Pancreas (tissue), 10 donors: ENCODE results near the gene TMEM151B. TPM values are rescaled to one million over a fixed set of nuclear protein-coding genes. Genes with fewer than 3 reads are reported as not detected.
A peak's percentile ranks its signal among the peaks of the same experiment; 100 is the strongest.
"Not testable (repeated sequence)": the region's sequence is repeated elsewhere in the genome, so short reads cannot be mapped to it uniquely, and the experiment has no call there.

Experiments
- ATAC-seq, 4 donors: fragments of 200-7000 bp; cut with Tn5 transposase; one replicate each; pipeline versions ENCODE4 v1.8.0 to v1.9.1; 2020; ENCODE audit warnings: mild to moderate bottlenecking in 4 of 4, moderate library complexity in 4 of 4
- DNase-seq, 6 donors: peaks; one replicate each; pipeline ENCODE4 v3.0.0-alpha.2; 2020
- FAIRE-seq: peaks from 2 replicates; lab custom pipeline; 2012; peaks lifted over from hg19 to GRCh38; lab: Jason Lieb, UNC
- H3K27ac ChIP-seq, 4 donors: fragments of 200-600 bp; sonication (generic); 1 replicate in 3 of 4; 2 replicates in 1 of 4; pipeline versions ENCODE4 v1.5.0 to v1.8.0; 2020
- H3K27me3 ChIP-seq, 4 donors: fragments of 200-600 bp; one replicate each; pipeline ENCODE4 v1.8.0; 2021
- H3K36me3 ChIP-seq, 3 donors: fragments of 200-600 bp; sonication (generic) in 1 of 3; one replicate each; pipeline versions ENCODE4 v1.5.0 to v1.8.0; 2020 to 2021
- H3K4me1 ChIP-seq, 3 donors: fragments of 200-600 bp; one replicate each; pipeline ENCODE4 v1.8.0; 2021
- H3K4me3 ChIP-seq, 4 donors: fragments of 200-600 bp; sonication (generic) in 2 of 4; one replicate each; pipeline versions ENCODE4 v1.5.0 to v1.8.0; 2020 to 2021
- H3K9me3 ChIP-seq, 4 donors: fragments of 200-600 bp; one replicate each; pipeline ENCODE4 v1.8.0; 2021
- CTCF ChIP-seq, 4 donors: fragments of 200-600 bp; sonication (generic) in 3 of 4; IDR thresholded peaks; one replicate each; pipeline versions ENCODE4 v1.5.0 to v1.8.0; 2021; ENCODE audit warnings: antibody characterized with exemption in 4 of 4
- WGBS, 2 donors: extraction: QIAGEN DNeasy Blood & Tissue Kit; methylation state at CpG; one replicate each; pipeline ENCODE4 v1.1.7; 2013; 5-methylcytosine and 5-hydroxymethylcytosine counted together
- intact Hi-C, 3 donors: fragments of 100-400 bp; cut with DNase I; formaldehyde crosslinking; loops; one replicate each; pipeline versions ENCODE4 v1.11.1 to v1.14.2; 2022
- polyA plus RNA-seq, 2 donors: library from polyadenylated mRNA; stranded (reverse); fragments of 200-250 nt; gene quantifications; one replicate each; pipeline ENCODE4 v1.2.3, GENCODE V29; 2013
- total RNA-seq, 6 donors: library from RNA; stranded (reverse); fragmentation: NEBNext Ultra II Directional in 4 of 6; extraction: Animal tissue kit (Norgen Biotek cat#: 25700) in 4 of 6; gene quantifications; one replicate each; pipeline versions ENCODE4 v1.2.1 to v1.2.4, GENCODE V29; 2021 to 2023
- donor health status: healthy with polysubstance abuse.
- donor health status: DM: no; HTN: no; CAD: no; lungs with moderate emphysema.
- donor health status: DM: no; HTN: no; CAD: no.
- donor health status: control.
- donor health status: control.
- donor health status: Bipolar disorder and iron deficiency.
- donor health status: DM: yes; HTN: yes; CAD: no.
- donor health status: DM: no; HTN: no; CAD: no.
- donor health status: DM: no; HTN: no; CAD: no.
- donor health status: DM: yes; HTN: yes; CAD: no.

TMEM151B gene
- total and polyA plus RNA-seq, 8 donors: 0.06 to 0.65 (median 0.12) TPM; not detected in 2

GRCh38 chr6:44228433-44228832, 41.8 kb upstream of the TMEM151B start:
- DNase-seq (no peak), ATAC-seq (no peak), FAIRE-seq (no peak)
- 80 to 83% methylated on average over 7 of the region's 7 CpGs for WGBS, 2 donors
- Histone ChIP-seq H3K9me3 (no peaks in the 10 kb centered on the region), H3K4me3 (no peak overlapping the region), H3K36me3 (peaks cover 0 to 36% (median 5%) of the 10 kb centered on the region in 3 donors), H3K27me3 (no peaks in the 10 kb centered on the region), H3K4me1 (peaks cover 20 to 33% (median 25%) of the 10 kb centered on the region in 3 donors), H3K27ac (no peak overlapping the region)
- intact Hi-C loops: no loop called here
- no peak for TF ChIP-seq CTCF (IDR thresholded peaks at IDR 0.05)

- FAIRE-seq (no peak), DNase-seq (no peak), ATAC-seq (no peak)
- no peak overlapping the region for H3K4me3 ChIP-seq
- H3K9me3 ChIP-seq: no peaks in the 10 kb centered on the region
- peaks cover 20 to 32% (median 29%) of the 10 kb centered on the region in 3 donors for H3K4me1 ChIP-seq
- intact Hi-C loops: no loop called here
- H3K27ac ChIP-seq: no peak overlapping the region
- 65 to 74% methylated on average over 5 of the region's 5 CpGs for WGBS, 2 donors
- TF ChIP-seq CTCF (IDR thresholded peaks at IDR 0.05): no peak
- H3K36me3 ChIP-seq: peaks cover 0 to 36% (median 5%) of the 10 kb centered on the region in 3 donors
- H3K27me3 ChIP-seq: no peaks in the 10 kb centered on the region
Observed at GRCh38 chr6:44228836-44229235, 41.4 kb upstream of the TMEM151B start.

- peaks cover 13 to 31% (median 26%) of the 10 kb centered on the region in 3 donors for H3K4me1 ChIP-seq
- H3K4me3 ChIP-seq: no peak overlapping the region
- TF ChIP-seq CTCF (IDR thresholded peaks at IDR 0.05): no peak
- H3K27ac ChIP-seq: no peak overlapping the region
- DNase-seq: no peak
- no peak for FAIRE-seq
- H3K27me3 ChIP-seq: no peaks in the 10 kb centered on the region
- no peaks in the 10 kb centered on the region for H3K9me3 ChIP-seq
- peaks cover 0 to 36% (median 5%) of the 10 kb centered on the region in 3 donors for H3K36me3 ChIP-seq
- peak in 2 of 4 donors; percentile 4 to 15 for ATAC-seq
- intact Hi-C loops: loop anchor here in 1 of 3 donors (5.0 kb wide), 1 partner anchor 57 kb away; no protein-coding TSS in a partner anchor
- 62 to 63% methylated on average over 11 of the region's 11 CpGs for WGBS, 2 donors
Observed at GRCh38 chr6:44229376-44230033, 40.7 kb upstream of the TMEM151B start.

- ATAC-seq (no peak), FAIRE-seq (no peak), DNase-seq (no peak)
- Histone ChIP-seq H3K4me3 (no peak overlapping the region), H3K9me3 (no peaks in the 10 kb centered on the region), H3K27me3 (no peaks in the 10 kb centered on the region), H3K27ac (no peak overlapping the region), H3K36me3 (peaks cover 0 to 36% (median 5%) of the 10 kb centered on the region in 3 donors), H3K4me1 (peaks cover 11 to 26% (median 24%) of the 10 kb centered on the region in 3 donors)
- 85 to 90% methylated on average over 10 of the region's 10 CpGs for WGBS, 2 donors
- intact Hi-C loops: loop anchor here in 1 of 3 donors (5.0 kb wide), 1 partner anchor 58 kb away; no protein-coding TSS in a partner anchor
- no peak for TF ChIP-seq CTCF (IDR thresholded peaks at IDR 0.05)
Observed at GRCh38 chr6:44230034-44230675, 40.1 kb upstream of the TMEM151B start.

- H3K27me3 ChIP-seq, H3K4me3 ChIP-seq, ATAC-seq, H3K27ac ChIP-seq, H3K9me3 ChIP-seq, FAIRE-seq: not testable (repeated sequence)
- Histone ChIP-seq H3K36me3 (peaks cover 0 to 36% (median 5%) of the 10 kb centered on the region in 3 donors), H3K4me1 (peaks cover 6 to 19% (median 12%) of the 10 kb centered on the region in 3 donors)
- peak in 1 of 6 donors; percentile 17 for DNase-seq
- intact Hi-C loops: loop anchor here in 1 of 3 donors (5.0 kb wide), 1 partner anchor 59 kb away; no protein-coding TSS in a partner anchor
- WGBS, 2 donors: 93 to 94% methylated on average over 9 of the region's 9 CpGs
Observed at GRCh38 chr6:44231426-44231825, 38.8 kb upstream of the TMEM151B start.
